A673 (cell line): ENCODE measurements around the gene TRDN. TPM values are rescaled to one million over a fixed set of nuclear protein-coding genes. Genes with fewer than 3 reads are reported as not detected.

Experiments
- BruUV-seq: library from RNA; stranded (reverse); fragments of 400-500 nt; replicated peaks from 2 replicates; lab custom pipeline; 2021; lab: Mats Ljungman, UMichigan
- CTCF ChIA-PET: fragments of 300-600 bp; sonication (Branson Sonifier 250); formaldehyde crosslinking; loops from one replicate; lab custom pipeline; 2022; ENCODE audit warnings: antibody characterized with exemption; lab: Charles Lee
- POLR2A ChIA-PET: fragments of 300-600 bp; sonication (Branson Sonifier 250); formaldehyde crosslinking; loops from one replicate; lab custom pipeline; 2022; ENCODE audit warnings: antibody characterized with exemption; ENCODE audit not compliant: low non-redundant PET; lab: Charles Lee
- DNase-seq: peaks from one replicate; pipeline ENCODE4 v3.0.0-alpha.2; 2015; ENCODE audit warnings: low spot score
- H3K27ac ChIP-seq: fragments of 200-600 bp; sonication (generic); 2 replicates; pipeline ENCODE4 v1.5.1; 2016; ENCODE audit warnings: mixed run types, low read depth, mild to moderate bottlenecking, mixed read lengths, antibody characterized with exemption, low read length; ENCODE audit not compliant: poor library complexity, severe bottlenecking
- H3K27me3 ChIP-seq: fragments of 200-600 bp; sonication (generic); replicated peaks from 2 replicates; pipeline ENCODE4 v1.6.1; 2017; ENCODE audit warnings: mixed run types, low read depth, mild to moderate bottlenecking, mixed read lengths, antibody characterized with exemption, low read length; ENCODE audit not compliant: insufficient read depth, poor library complexity
- H3K36me3 ChIP-seq: fragments of 200-600 bp; sonication (generic); 2 replicates; pipeline ENCODE4 v1.6.1; 2016; ENCODE audit warnings: mixed run types, mild to moderate bottlenecking, mixed read lengths, antibody characterized with exemption, low read length; ENCODE audit not compliant: insufficient read depth, poor library complexity, severe bottlenecking
- H3K4me1 ChIP-seq: fragments of 200-600 bp; sonication (generic); 2 replicates; pipeline ENCODE4 v1.6.1; 2017; ENCODE audit warnings: mixed run types, mild to moderate bottlenecking, mixed read lengths, antibody characterized with exemption, low read length; ENCODE audit not compliant: insufficient read depth, poor library complexity, severe bottlenecking
- H3K4me3 ChIP-seq: fragments of 200-600 bp; sonication (generic); 2 replicates; pipeline ENCODE4 v1.5.1; 2016; ENCODE audit warnings: low read depth, mixed run types, mild to moderate bottlenecking, mixed read lengths, low read length; ENCODE audit not compliant: poor library complexity, severe bottlenecking
- H3K9me3 ChIP-seq: fragments of 200-600 bp; sonication (generic); 2 replicates; pipeline ENCODE4 v1.6.1; 2016; ENCODE audit warnings: mixed run types, low read depth, mild to moderate bottlenecking, mixed read lengths, antibody characterized with exemption, low read length; ENCODE audit not compliant: poor library complexity, severe bottlenecking
- EZH2 ChIP-seq: fragments of 200-600 bp; sonication (generic); IDR thresholded peaks from 2 replicates; pipeline ENCODE4 v1.6.1; 2017; ENCODE audit warnings: borderline replicate concordance, low read depth, mild to moderate bottlenecking, mixed read lengths, antibody characterized with exemption, low read length; ENCODE audit not compliant: poor library complexity, severe bottlenecking
- intact Hi-C: fragments of 100-400 bp; cut with micrococcal nuclease; formaldehyde crosslinking; loops from one replicate; pipeline ENCODE4 v1.10.0; 2022; ENCODE audit not compliant: unreplicated experiment
- total RNA-seq: library from RNA; stranded (reverse); gene quantifications from 2 replicates; pipeline ENCODE4 v1.2.3, GENCODE V29; 2021
- TF ChIP-seq, protein P1 (sequence below): fragments of 300-800, 200-600 bp; sonication (generic); conservative IDR thresholded peaks from 2 replicates; pipeline ENCODE4 v1.5.1; 2017; ENCODE audit warnings: low read depth, mild to moderate bottlenecking, antibody characterized with exemption, low read length, moderate library complexity, mixed read lengths

The TRDN gene
- total RNA-seq, 1 experiment from 2014 or later = 3.8 TPM

DNA sequence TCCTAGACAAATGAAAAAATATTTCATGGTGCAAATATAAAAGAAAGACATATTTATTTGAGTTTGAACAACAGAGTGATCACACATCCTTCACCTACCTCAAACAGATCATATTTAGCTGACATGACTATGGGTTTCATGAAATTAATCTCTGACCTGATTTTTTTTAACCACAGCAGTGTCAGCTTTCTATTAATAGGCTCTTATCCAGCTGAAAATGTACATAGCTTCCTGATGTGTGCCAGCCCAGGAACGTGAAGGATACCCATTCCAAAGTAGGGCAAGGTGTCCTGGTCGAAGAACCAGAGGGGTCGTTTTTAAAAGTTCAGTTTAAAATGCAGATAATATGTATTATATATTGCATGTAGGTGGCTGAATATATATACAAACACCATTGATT is 19.8 kb downstream of the TRDN start:
- no peaks in the 10 kb centered on the region for H3K4me1 ChIP-seq
- BruUV-seq = no TSS peak
- H3K27ac ChIP-seq = no peak overlapping the region
- H3K9me3 ChIP-seq = no peaks in the 10 kb centered on the region
- H3K4me3 ChIP-seq = no peak overlapping the region
- no peaks in the 10 kb centered on the region for H3K27me3 ChIP-seq
- intact Hi-C loops = no loop called here
- POLR2A ChIA-PET = no interaction called here
- H3K36me3 ChIP-seq = no peaks in the 10 kb centered on the region
- TF ChIP-seq, protein P1, sequence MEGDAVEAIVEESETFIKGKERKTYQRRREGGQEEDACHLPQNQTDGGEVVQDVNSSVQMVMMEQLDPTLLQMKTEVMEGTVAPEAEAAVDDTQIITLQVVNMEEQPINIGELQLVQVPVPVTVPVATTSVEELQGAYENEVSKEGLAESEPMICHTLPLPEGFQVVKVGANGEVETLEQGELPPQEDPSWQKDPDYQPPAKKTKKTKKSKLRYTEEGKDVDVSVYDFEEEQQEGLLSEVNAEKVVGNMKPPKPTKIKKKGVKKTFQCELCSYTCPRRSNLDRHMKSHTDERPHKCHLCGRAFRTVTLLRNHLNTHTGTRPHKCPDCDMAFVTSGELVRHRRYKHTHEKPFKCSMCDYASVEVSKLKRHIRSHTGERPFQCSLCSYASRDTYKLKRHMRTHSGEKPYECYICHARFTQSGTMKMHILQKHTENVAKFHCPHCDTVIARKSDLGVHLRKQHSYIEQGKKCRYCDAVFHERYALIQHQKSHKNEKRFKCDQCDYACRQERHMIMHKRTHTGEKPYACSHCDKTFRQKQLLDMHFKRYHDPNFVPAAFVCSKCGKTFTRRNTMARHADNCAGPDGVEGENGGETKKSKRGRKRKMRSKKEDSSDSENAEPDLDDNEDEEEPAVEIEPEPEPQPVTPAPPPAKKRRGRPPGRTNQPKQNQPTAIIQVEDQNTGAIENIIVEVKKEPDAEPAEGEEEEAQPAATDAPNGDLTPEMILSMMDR = no peak
- no peak for TF ChIP-seq EZH2
- DNase-seq = no peak
- CTCF ChIA-PET = no interaction called here

DNA sequence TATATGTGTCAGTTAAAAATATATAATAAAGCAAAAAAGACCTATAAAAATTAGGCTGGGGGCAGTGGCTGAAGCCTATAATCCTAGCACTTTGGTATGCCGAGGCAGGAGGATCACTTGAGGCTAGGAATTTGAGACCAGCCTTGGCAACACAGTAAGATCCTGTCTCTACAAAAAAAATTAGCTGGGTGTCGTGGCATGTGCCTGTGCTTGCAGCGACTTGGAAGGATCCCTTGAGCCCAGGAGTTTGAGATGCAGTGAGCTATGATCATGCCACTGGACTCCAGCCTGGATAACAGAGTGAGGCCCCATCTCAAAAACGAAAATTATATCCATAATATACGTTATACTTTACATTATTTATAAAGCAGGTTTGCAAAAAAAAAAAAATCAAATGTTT is 20.7 kb downstream of the TRDN start:
- DNase-seq = no peak
- Histone ChIP-seq H3K27ac (no peak overlapping the region), H3K4me1 (no peaks in the 10 kb centered on the region), H3K9me3 (no peaks in the 10 kb centered on the region), H3K36me3 (no peaks in the 10 kb centered on the region), H3K27me3 (no peaks in the 10 kb centered on the region), H3K4me3 (no peak overlapping the region)
- TF ChIP-seq, protein P1 = no peak
- TF ChIP-seq EZH2 = no peak
- ChIA-PET POLR2A (no interaction called here), CTCF (no interaction called here)
- intact Hi-C loops = no loop called here
- BruUV-seq = no TSS peak

DNA sequence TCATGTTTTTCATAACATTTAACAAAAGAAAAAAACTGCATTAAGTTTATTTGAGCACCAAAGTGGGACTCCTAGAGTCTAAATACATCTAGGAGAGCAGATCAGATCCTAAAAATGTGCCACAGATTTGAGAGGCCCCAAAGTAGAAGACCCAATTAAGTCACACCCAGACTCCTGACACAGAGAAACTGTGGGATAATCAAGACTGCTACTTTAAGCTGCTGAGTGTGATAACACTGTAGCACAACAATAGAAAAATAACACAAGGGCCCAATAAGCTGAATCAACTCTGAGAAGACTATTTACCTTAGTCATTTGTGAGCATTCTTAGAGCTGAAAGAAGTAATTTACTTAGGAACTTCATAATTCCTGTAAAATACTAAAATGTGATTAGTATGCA is 26.0 kb downstream of the TRDN start:
- Histone ChIP-seq H3K36me3 (no peaks in the 10 kb centered on the region), H3K27ac (no peak overlapping the region), H3K4me1 (no peaks in the 10 kb centered on the region), H3K4me3 (no peak overlapping the region), H3K9me3 (no peaks in the 10 kb centered on the region), H3K27me3 (no peaks in the 10 kb centered on the region)
- DNase-seq = no peak
- BruUV-seq = no TSS peak
- no peak for TF ChIP-seq EZH2
- TF ChIP-seq, protein P1 = no peak
- CTCF ChIA-PET = no interaction called here
- POLR2A ChIA-PET = no interaction called here
- intact Hi-C loops = no loop called here
